Fibroblast of mammary gland (primary cell): Measurements from ENCODE around the gene APP.

Experiments used
- DNase-seq: peaks from one replicate; pipeline ENCODE4 v3.0.0-alpha.2; 2010; ENCODE audit warnings: low read depth
- H3K4me3 ChIP-seq: 2 replicates; pipeline ENCODE4 v1.5.1; 2011; ENCODE audit warnings: low read depth, mild to moderate bottlenecking, low read length, moderate library complexity; ENCODE audit not compliant: control insufficient read depth
- CTCF ChIP-seq: conservative IDR thresholded peaks from 2 replicates; pipeline ENCODE4 v1.5.1; 2011; ENCODE audit warnings: low read depth, low read length, inconsistent platforms; ENCODE audit not compliant: control insufficient read depth, insufficient read depth

Gene APP

GRCh38 chr21:26153758-26154157 is 16.8 kb downstream of the APP start:
- no peak overlapping the region for H3K4me3 ChIP-seq
- no peak for TF ChIP-seq CTCF
- DNase-seq: no peak

GRCh38 chr21:26148840-26149354 is 21.7 kb downstream of the APP start:
- TF ChIP-seq CTCF: no peak
- no peak overlapping the region for H3K4me3 ChIP-seq
- peak; percentile 72 for DNase-seq

GRCh38 chr21:26148071-26148839 is 22.3 kb downstream of the APP start:
- no peak for TF ChIP-seq CTCF
- no peak for DNase-seq

GRCh38 chr21:26147535-26147934 is 23.0 kb downstream of the APP start:
- no peak for TF ChIP-seq CTCF
- DNase-seq: no peak
- H3K4me3 ChIP-seq: no peak overlapping the region

More at GRCh38 chr21:26148071-26148839, 22.3 kb downstream of the APP start:
- H3K4me3 ChIP-seq: no peak overlapping the region

- TF ChIP-seq CTCF: no peak
- no peak for DNase-seq
- H3K4me3 ChIP-seq: no peak overlapping the region
Observed at GRCh38 chr21:26146681-26147080, 23.9 kb downstream of the APP start.

GRCh38 chr21:26144031-26144430 is 26.5 kb downstream of the APP start:
- TF ChIP-seq CTCF: no peak
- DNase-seq: no peak
- no peak overlapping the region for H3K4me3 ChIP-seq
